ENCODE data around the gene TLE5. TPM values are rescaled to one million over a fixed set of nuclear protein-coding genes. Genes with fewer than 3 reads are reported as not detected.

TLE5 gene
- total and polyA plus RNA-seq, 2 donors (not counting 3 experiments of a cell fraction or from before 2014, with no cell fraction given), result 393 to 574 TPM

DNA sequence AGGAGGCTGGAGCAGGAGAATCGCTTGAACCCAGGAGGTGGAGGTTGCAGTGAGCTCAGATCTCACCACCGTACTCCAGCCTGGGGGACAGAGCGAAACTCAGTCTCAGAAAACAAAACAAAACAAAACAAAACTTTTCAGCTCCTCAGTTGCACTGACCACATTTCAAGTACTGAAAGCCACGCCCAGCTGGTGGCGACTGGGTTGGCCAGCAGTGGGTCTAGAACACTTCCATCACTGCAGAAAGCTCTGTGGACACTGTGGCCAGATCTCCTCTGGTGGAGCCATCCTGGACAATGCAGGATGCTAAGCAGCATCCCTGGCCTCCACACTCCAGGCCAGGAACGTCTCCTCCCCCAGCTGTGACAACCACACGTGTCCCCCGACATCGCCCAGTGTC, 54.3 kb downstream of the TLE5 start:
- H3K4me3 ChIP-seq (replicated peaks in 1 of 3; ENCODE audit: insufficient read depth in 1 of 3, low read depth in 1 of 3, low read length in 3 of 3), result no peak overlapping the region
- peaks cover 0 to 35% of the 10 kb centered on the region in 2 experiments for H3K36me3 ChIP-seq (ENCODE audit: control insufficient read depth in 2 of 2, extremely low read depth in 1 of 2, insufficient read depth in 2 of 2, low read length in 2 of 2)
- H3K27me3 ChIP-seq (ENCODE audit: control insufficient read depth in 2 of 2, insufficient read depth in 2 of 2, low read length in 2 of 2), result no peaks in the 10 kb centered on the region
- H3K27ac ChIP-seq (ENCODE audit: insufficient read depth, low read depth, low read length), result no peak overlapping the region
- POLR2A ChIA-PET, result no interaction called here
- CTCF ChIA-PET, result no interaction called here
- dilution Hi-C loops (cut with MboI; ENCODE audit: extremely low pct_ligation_motif_present, low sequenced_read_pairs), result no loop called here
- DNase-seq (ENCODE audit: low read depth, low spot score), result no peak
- H3K9me1 ChIP-seq (replicated peaks; ENCODE audit: control insufficient read depth, extremely low read depth, insufficient read depth, low read length), result no peaks in the 10 kb centered on the region
- TF ChIP-seq, protein P1, sequence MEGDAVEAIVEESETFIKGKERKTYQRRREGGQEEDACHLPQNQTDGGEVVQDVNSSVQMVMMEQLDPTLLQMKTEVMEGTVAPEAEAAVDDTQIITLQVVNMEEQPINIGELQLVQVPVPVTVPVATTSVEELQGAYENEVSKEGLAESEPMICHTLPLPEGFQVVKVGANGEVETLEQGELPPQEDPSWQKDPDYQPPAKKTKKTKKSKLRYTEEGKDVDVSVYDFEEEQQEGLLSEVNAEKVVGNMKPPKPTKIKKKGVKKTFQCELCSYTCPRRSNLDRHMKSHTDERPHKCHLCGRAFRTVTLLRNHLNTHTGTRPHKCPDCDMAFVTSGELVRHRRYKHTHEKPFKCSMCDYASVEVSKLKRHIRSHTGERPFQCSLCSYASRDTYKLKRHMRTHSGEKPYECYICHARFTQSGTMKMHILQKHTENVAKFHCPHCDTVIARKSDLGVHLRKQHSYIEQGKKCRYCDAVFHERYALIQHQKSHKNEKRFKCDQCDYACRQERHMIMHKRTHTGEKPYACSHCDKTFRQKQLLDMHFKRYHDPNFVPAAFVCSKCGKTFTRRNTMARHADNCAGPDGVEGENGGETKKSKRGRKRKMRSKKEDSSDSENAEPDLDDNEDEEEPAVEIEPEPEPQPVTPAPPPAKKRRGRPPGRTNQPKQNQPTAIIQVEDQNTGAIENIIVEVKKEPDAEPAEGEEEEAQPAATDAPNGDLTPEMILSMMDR (IDR thresholded peaks at IDR 0.05; ENCODE audit: extremely low read depth in 1 of 2, insufficient read depth in 1 of 2, low read depth in 1 of 2, low read length in 2 of 2), result no peak
- TF ChIP-seq EZH2 (IDR thresholded peaks at IDR 0.05; ENCODE audit: borderline replicate concordance, low read depth, low read length, severe bottlenecking) (no peak), JUN (IDR thresholded peaks at IDR 0.05; ENCODE audit: borderline replicate concordance, insufficient read depth, insufficient read length, low read depth) (no peak)
- no TSS peak for BruUV-seq (replicated peaks)
- H2AFZ ChIP-seq (ENCODE audit: low read depth, low read length), result no peak overlapping the region
- intact Hi-C loops (cut with micrococcal nuclease), result no loop called here
- no peaks in the 10 kb centered on the region for H3K9me3 ChIP-seq (replicated peaks; ENCODE audit: control insufficient read depth, insufficient read depth, low read length)
- H3K4me1 ChIP-seq (ENCODE audit: control insufficient read depth, extremely low read depth, insufficient read depth, low read length), result no peaks in the 10 kb centered on the region
- FAIRE-seq, result no peak
- H3K79me2 ChIP-seq (ENCODE audit: control insufficient read depth, insufficient read depth, low read length), result no peaks in the 10 kb centered on the region
- H3K4me2 ChIP-seq (ENCODE audit: insufficient read depth, low read length), result no peak overlapping the region
- H4K20me1 ChIP-seq (replicated peaks; ENCODE audit: control insufficient read depth, extremely low read depth, insufficient read depth, low read length), result no peaks in the 10 kb centered on the region
- H3K9ac ChIP-seq (replicated peaks; ENCODE audit: extremely low read depth, insufficient read depth, low read length), result no peak overlapping the region

DNA sequence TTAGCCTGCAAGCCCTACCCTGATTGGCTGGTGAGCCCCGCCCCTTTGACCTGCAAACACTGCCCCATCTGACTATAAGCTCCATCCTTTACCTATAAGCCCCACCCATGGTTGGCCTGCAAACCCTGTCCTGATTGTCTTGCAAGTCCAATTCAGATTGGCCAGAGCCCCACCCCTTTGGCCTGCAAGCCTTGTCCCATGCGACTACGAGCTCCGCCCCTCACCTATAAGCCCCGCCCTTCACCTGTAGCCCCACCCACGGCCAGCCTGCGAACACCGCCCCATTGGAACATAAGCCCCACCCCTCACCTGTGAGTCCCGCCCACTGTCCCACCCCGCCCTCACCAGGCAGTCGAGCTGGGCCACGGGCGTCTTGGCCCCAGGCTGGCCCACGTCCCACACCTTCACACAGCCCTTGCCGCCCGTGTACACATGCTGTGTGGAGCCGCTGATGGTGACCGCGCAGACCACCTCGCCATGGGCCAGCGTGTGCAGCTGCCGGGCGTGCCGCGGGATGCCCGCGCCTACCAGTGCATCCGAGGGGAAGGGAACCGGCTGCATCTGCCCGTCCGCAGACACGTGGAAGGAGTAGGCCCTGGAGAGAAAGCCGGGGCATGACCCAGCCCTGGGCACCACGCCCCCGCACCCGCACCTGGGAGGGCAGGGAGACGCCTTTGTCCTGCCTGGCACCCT, 56.1 kb downstream of the TLE5 start:
- TF ChIP-seq, protein P2, sequence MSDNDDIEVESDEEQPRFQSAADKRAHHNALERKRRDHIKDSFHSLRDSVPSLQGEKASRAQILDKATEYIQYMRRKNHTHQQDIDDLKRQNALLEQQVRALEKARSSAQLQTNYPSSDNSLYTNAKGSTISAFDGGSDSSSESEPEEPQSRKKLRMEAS (IDR thresholded peaks at IDR 0.05; ENCODE audit: insufficient read depth, insufficient read length), result no peak
- TF ChIP-seq JUN (IDR thresholded peaks at IDR 0.05; ENCODE audit: borderline replicate concordance, insufficient read depth, insufficient read length, low read depth) (no peak), POLR2A (IDR thresholded peaks at IDR 0.05; ENCODE audit: low read depth, low read length) (no peak), EZH2 (IDR thresholded peaks at IDR 0.05; ENCODE audit: borderline replicate concordance, low read depth, low read length, severe bottlenecking) (no peak), POLR2AphosphoS5 (IDR thresholded peaks at IDR 0.05; ENCODE audit: insufficient read depth, low read depth, low read length) (no peak), GATA2 (IDR thresholded peaks at IDR 0.05; ENCODE audit: insufficient read depth, insufficient read length, low read depth, low read length) (no peak), FOS (IDR thresholded peaks at IDR 0.05; ENCODE audit: borderline replicate concordance, insufficient read depth, low read length) (no peak), MYC (IDR thresholded peaks at IDR 0.05; ENCODE audit: low read depth, low read length) (no peak)
- TF ChIP-seq, protein P1 (IDR thresholded peaks at IDR 0.05; ENCODE audit: extremely low read depth in 1 of 2, insufficient read depth in 1 of 2, low read depth in 1 of 2, low read length in 2 of 2), result no peak
- Histone ChIP-seq H3K4me2 (ENCODE audit: insufficient read depth, low read length) (no peak overlapping the region), H3K79me2 (ENCODE audit: control insufficient read depth, insufficient read depth, low read length) (no peaks in the 10 kb centered on the region), H3K4me3 (replicated peaks in 1 of 3; ENCODE audit: insufficient read depth in 1 of 3, low read depth in 1 of 3, low read length in 3 of 3) (no peak overlapping the region), H3K27ac (ENCODE audit: insufficient read depth, low read depth, low read length) (no peak overlapping the region), H3K9ac (replicated peaks; ENCODE audit: extremely low read depth, insufficient read depth, low read length) (no peak overlapping the region), H2AFZ (ENCODE audit: low read depth, low read length) (no peak overlapping the region), H3K9me1 (replicated peaks; ENCODE audit: control insufficient read depth, extremely low read depth, insufficient read depth, low read length) (no peaks in the 10 kb centered on the region), H4K20me1 (replicated peaks; ENCODE audit: control insufficient read depth, extremely low read depth, insufficient read depth, low read length) (no peaks in the 10 kb centered on the region), H3K4me1 (ENCODE audit: control insufficient read depth, extremely low read depth, insufficient read depth, low read length) (no peaks in the 10 kb centered on the region), H3K27me3 (ENCODE audit: control insufficient read depth in 2 of 2, insufficient read depth in 2 of 2, low read length in 2 of 2) (no peaks in the 10 kb centered on the region), H3K9me3 (replicated peaks; ENCODE audit: control insufficient read depth, insufficient read depth, low read length) (no peaks in the 10 kb centered on the region), H3K36me3 (ENCODE audit: control insufficient read depth in 2 of 2, extremely low read depth in 1 of 2, insufficient read depth in 2 of 2, low read length in 2 of 2) (peaks cover 0 to 29% of the 10 kb centered on the region in 2 experiments)
- intact Hi-C loops (cut with micrococcal nuclease) (no loop called here), dilution Hi-C loops (cut with MboI; ENCODE audit: extremely low pct_ligation_motif_present, low sequenced_read_pairs) (no loop called here)
- CTCF ChIA-PET, result interaction anchor here (0.8 kb wide), 1 partner anchor 103 kb away, joined by 3 read pairs; no protein-coding TSS in a partner anchor
- FAIRE-seq (no peak), DNase-seq (ENCODE audit: low read depth, low spot score) (no peak)
- POLR2A ChIA-PET, result no interaction called here
- BruUV-seq (replicated peaks), result no TSS peak

All from endothelial cell of umbilical vein (primary cell).